ENCODE results near the gene PITX1.
"Not testable (repeated sequence)": the region's sequence is repeated elsewhere in the genome, so short reads cannot be mapped to it uniquely, and the experiment has no call there.

The PITX1 gene

DNA sequence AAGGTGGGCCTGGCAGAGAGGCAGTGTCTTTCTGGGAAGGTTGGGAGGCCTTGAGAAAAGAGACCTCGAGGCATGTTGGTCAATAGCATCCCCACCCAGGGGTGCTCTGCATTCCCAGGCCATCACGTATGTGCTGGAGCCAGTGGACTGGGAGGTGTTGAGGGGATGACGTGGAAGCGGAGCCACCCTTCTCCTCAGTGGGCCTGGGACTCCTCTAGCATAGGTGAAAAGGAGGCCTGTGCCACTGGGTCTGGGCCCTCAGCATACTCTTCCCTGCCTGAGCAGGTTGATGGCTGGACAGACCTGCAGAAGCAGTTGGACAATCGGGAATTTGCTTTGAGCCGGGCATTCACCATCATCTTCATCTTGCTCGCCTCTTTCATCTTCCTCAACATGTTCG is 25.5 kb downstream of the PITX1 start:
- H3K36me3 ChIP-seq (ENCODE audit: insufficient read depth, insufficient read length, low read length) = no peaks in the 10 kb centered on the region
- no peak for TF ChIP-seq ZNF274 (IDR thresholded peaks at IDR 0.05; ENCODE audit: low read depth, low read length)
- no peak for TF ChIP-seq YY1 (IDR thresholded peaks at IDR 0.05; ENCODE audit: insufficient read depth, insufficient read length)
- TF ChIP-seq SUZ12 (IDR thresholded peaks at IDR 0.05; ENCODE audit: extremely low read depth, insufficient read depth, insufficient read length) = no peak
- no peak for DNase-seq (ENCODE audit: low read depth, low spot score)

DNA sequence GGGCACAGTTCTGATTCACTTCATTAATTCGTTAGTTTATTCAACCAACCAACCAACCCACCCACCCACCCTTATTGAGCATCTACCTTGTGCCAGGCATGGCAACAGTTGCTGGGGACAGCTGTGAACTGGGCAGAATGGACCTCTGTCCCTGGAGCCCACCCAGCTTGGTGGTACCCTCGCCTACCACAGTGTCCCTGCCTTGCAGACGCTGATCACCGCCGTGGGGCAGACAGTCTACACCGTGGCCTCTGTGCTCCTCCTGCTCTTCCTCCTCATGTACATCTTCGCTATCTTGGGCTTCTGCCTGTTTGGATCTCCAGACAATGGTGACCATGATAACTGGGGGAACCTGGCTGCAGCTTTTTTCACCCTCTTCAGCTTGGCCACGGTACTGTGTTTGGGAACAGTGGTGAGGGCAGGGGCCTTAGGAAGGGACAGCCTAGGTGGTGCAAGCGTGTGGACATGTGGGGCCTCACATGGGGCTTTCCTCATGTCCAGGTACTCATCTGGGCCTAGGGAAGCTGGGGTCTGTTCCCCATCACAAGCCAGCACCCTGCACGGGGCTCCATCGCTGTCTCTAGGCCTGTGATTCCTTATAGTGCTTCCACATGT is 26.2 kb downstream of the PITX1 start:
- DNase-seq (ENCODE audit: low read depth, low spot score) = no peak
- Histone ChIP-seq H3K36me3 (ENCODE audit: insufficient read depth, insufficient read length, low read length) (no peaks in the 10 kb centered on the region), H3K27me3 (ENCODE audit: insufficient read depth, insufficient read length) (no peaks in the 10 kb centered on the region), H3K9me3 (ENCODE audit: insufficient read depth, low read length) (no peaks in the 10 kb centered on the region), H3K4me3 (ENCODE audit: insufficient read length, low read depth) (no peak overlapping the region), H3K4me1 (ENCODE audit: insufficient read depth, insufficient read length) (no peaks in the 10 kb centered on the region), H3K9ac (ENCODE audit: insufficient read length, low read depth) (no peak overlapping the region)
- TF ChIP-seq ZNF274 (IDR thresholded peaks at IDR 0.05; ENCODE audit: low read depth, low read length) (no peak), YY1 (IDR thresholded peaks at IDR 0.05; ENCODE audit: insufficient read depth, insufficient read length) (no peak), SUZ12 (IDR thresholded peaks at IDR 0.05; ENCODE audit: extremely low read depth, insufficient read depth, insufficient read length) (no peak)

More for the DNA sequence above, 25.5 kb downstream of the PITX1 start:
- Histone ChIP-seq H3K4me3 (ENCODE audit: insufficient read length, low read depth) (no peak overlapping the region), H3K9me3 (ENCODE audit: insufficient read depth, low read length) (no peaks in the 10 kb centered on the region), H3K9ac (ENCODE audit: insufficient read length, low read depth) (no peak overlapping the region), H3K4me1 (ENCODE audit: insufficient read depth, insufficient read length) (no peaks in the 10 kb centered on the region), H3K27me3 (ENCODE audit: insufficient read depth, insufficient read length) (no peaks in the 10 kb centered on the region)

DNA sequence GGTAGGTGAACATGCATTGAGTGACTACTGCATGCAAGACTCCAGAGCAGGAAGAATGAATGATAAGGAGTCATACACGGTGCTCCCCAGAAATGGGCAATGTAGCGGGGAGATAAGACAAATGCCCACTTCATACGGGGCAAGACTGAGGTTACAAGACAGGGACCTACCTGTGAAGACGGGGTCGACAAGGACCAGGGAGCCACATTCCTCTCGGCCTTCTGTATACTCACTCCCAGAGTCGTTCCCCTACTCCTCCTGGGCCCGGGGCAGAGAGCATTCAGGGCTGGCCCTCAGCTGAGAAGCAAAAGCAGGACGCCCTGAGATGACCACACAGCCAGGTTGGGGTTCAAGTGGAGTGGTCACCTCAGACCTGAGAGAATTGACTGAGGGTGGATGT is 26.7 kb downstream of the PITX1 start:
- Histone ChIP-seq H3K4me3 (ENCODE audit: insufficient read length, low read depth) (no peak overlapping the region), H3K9ac (ENCODE audit: insufficient read length, low read depth) (no peak overlapping the region), H3K36me3 (ENCODE audit: insufficient read depth, insufficient read length, low read length) (no peaks in the 10 kb centered on the region), H3K4me1 (ENCODE audit: insufficient read depth, insufficient read length) (no peaks in the 10 kb centered on the region), H3K9me3 (ENCODE audit: insufficient read depth, low read length) (no peaks in the 10 kb centered on the region), H3K27me3 (ENCODE audit: insufficient read depth, insufficient read length) (no peaks in the 10 kb centered on the region)
- no peak for DNase-seq (ENCODE audit: low read depth, low spot score)
- TF ChIP-seq SUZ12 (IDR thresholded peaks at IDR 0.05; ENCODE audit: extremely low read depth, insufficient read depth, insufficient read length) (no peak), ZNF274 (IDR thresholded peaks at IDR 0.05; ENCODE audit: low read depth, low read length) (no peak), YY1 (IDR thresholded peaks at IDR 0.05; ENCODE audit: insufficient read depth, insufficient read length) (no peak)

DNA sequence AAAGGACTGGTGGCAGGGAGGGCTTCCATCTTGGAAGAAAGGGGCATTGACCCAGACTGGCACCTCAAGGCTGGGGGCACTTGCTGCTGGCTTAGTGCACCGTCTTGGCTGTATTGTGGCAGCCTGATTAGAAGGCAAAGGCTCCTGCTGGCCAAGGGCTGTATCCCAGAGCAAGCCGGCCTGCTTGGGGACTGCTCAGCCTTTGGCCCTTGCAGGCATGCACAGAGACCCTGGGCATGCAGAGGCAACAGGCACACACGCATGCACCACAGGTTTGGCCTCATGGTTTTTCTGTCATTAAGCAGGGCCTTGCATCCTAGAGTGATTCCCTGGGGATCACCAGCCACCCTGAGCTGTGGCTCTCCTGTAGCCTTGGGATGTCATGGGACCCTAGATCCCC is 29.0 kb downstream of the PITX1 start:
- H3K36me3 ChIP-seq (ENCODE audit: insufficient read depth, insufficient read length, low read length) = no peaks in the 10 kb centered on the region
- H3K9me3 ChIP-seq (ENCODE audit: insufficient read depth, low read length) = no peaks in the 10 kb centered on the region
- DNase-seq (ENCODE audit: low read depth, low spot score) = no peak
- H3K27me3 ChIP-seq (ENCODE audit: insufficient read depth, insufficient read length) = no peaks in the 10 kb centered on the region
- H3K4me3 ChIP-seq (ENCODE audit: insufficient read length, low read depth) = no peak overlapping the region
- TF ChIP-seq SUZ12 (IDR thresholded peaks at IDR 0.05; ENCODE audit: extremely low read depth, insufficient read depth, insufficient read length) = no peak
- no peak for TF ChIP-seq ZNF274 (IDR thresholded peaks at IDR 0.05; ENCODE audit: low read depth, low read length)
- no peak for TF ChIP-seq YY1 (IDR thresholded peaks at IDR 0.05; ENCODE audit: insufficient read depth, insufficient read length)
- no peak overlapping the region for H3K9ac ChIP-seq (ENCODE audit: insufficient read length, low read depth)
- H3K4me1 ChIP-seq (ENCODE audit: insufficient read depth, insufficient read length) = no peaks in the 10 kb centered on the region

DNA sequence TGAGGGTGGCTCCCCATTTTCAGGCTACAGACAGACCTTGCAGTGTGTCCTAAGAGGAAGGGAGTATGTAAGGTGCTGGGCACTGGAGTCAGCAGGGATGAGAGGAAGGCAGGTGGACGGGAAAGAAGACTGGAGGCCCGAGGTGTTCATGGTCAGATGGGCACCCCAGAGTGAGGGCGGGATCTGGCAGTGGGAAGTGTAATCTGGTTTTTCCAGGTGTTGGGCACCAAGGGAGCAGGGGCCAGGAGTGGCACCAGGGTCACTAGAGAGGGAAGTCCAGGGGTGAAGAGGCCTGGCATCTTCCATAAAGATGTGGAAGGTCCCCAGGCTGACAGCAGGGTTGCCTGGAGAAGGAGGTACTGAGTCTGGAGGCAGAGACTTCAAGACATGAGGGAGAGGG is 29.7 kb downstream of the PITX1 start:
- TF ChIP-seq SUZ12 (IDR thresholded peaks at IDR 0.05; ENCODE audit: extremely low read depth, insufficient read depth, insufficient read length) (no peak), YY1 (IDR thresholded peaks at IDR 0.05; ENCODE audit: insufficient read depth, insufficient read length) (no peak), ZNF274 (IDR thresholded peaks at IDR 0.05; ENCODE audit: low read depth, low read length) (no peak)
- H3K9me3 ChIP-seq (ENCODE audit: insufficient read depth, low read length) = no peaks in the 10 kb centered on the region
- H3K27me3 ChIP-seq (ENCODE audit: insufficient read depth, insufficient read length) = no peaks in the 10 kb centered on the region
- DNase-seq (ENCODE audit: low read depth, low spot score) = no peak
- no peaks in the 10 kb centered on the region for H3K4me1 ChIP-seq (ENCODE audit: insufficient read depth, insufficient read length)
- no peaks in the 10 kb centered on the region for H3K36me3 ChIP-seq (ENCODE audit: insufficient read depth, insufficient read length, low read length)
- no peak overlapping the region for H3K4me3 ChIP-seq (ENCODE audit: insufficient read length, low read depth)
- no peak overlapping the region for H3K9ac ChIP-seq (ENCODE audit: insufficient read length, low read depth)

DNA sequence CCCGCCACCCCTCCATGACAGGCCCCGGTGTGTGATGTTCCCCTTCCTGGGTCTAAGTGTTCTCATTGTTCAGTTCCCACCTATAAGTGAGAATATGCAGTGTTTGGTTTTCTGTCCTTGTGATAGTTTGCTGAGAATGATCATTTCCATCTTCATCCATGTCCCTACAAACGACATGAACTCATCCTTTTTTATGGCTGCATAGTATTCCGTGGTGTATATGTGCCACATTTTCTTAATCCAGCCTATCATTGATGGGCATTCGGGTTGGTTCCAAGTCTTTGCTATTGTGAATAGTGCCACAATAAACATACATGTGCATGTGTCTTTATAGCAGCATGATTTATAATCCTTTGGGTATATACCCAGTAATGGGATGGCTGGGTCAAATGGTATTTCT is 36.0 kb downstream of the PITX1 start:
- not testable (repeated sequence) for H3K4me1 ChIP-seq (ENCODE audit: insufficient read depth, insufficient read length); DNase-seq (ENCODE audit: low read depth, low spot score); H3K27me3 ChIP-seq (ENCODE audit: insufficient read depth, insufficient read length); H3K9ac ChIP-seq (ENCODE audit: insufficient read length, low read depth); H3K4me3 ChIP-seq (ENCODE audit: insufficient read length, low read depth); H3K9me3 ChIP-seq (ENCODE audit: insufficient read depth, low read length); H3K36me3 ChIP-seq (ENCODE audit: insufficient read depth, insufficient read length, low read length)

DNA sequence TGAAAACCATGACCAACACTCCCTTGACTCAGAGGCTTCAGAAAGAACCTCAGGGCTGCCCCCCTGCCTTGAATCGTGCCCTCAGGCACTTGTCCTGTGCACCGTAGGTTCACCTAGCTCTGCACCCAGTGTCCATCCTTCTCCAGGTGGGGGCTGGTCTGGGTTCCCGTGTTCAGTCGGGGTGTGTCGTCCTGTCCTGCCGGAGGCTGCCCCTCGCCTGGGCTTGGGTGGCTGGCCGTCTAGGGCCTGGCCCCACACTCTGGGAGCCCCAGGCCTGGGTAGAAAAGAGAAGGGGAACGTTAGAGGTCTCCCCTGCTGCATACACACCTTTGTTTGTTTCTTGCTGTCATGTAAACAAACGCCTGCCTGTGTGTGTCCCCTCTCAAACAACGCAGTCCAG is 37.0 kb downstream of the PITX1 start:
- no peaks in the 10 kb centered on the region for H3K36me3 ChIP-seq (ENCODE audit: insufficient read depth, insufficient read length, low read length)
- no peaks in the 10 kb centered on the region for H3K9me3 ChIP-seq (ENCODE audit: insufficient read depth, low read length)
- H3K9ac ChIP-seq (ENCODE audit: insufficient read length, low read depth) = no peak overlapping the region
- H3K27me3 ChIP-seq (ENCODE audit: insufficient read depth, insufficient read length) = no peaks in the 10 kb centered on the region
- no peaks in the 10 kb centered on the region for H3K4me1 ChIP-seq (ENCODE audit: insufficient read depth, insufficient read length)
- TF ChIP-seq YY1 (IDR thresholded peaks at IDR 0.05; ENCODE audit: insufficient read depth, insufficient read length) (no peak), SUZ12 (IDR thresholded peaks at IDR 0.05; ENCODE audit: extremely low read depth, insufficient read depth, insufficient read length) (no peak), ZNF274 (IDR thresholded peaks at IDR 0.05; ENCODE audit: low read depth, low read length) (no peak)
- no peak for DNase-seq (ENCODE audit: low read depth, low spot score)
- no peak overlapping the region for H3K4me3 ChIP-seq (ENCODE audit: insufficient read length, low read depth)
